Activated CD8-positive, alpha-beta T cell treated with anti-CD3 and anti-CD28 coated beads, Interleukin-2, amount 10 ng/mL, durations not matched to agents 7 days and 5 days (primary cell): Measurements from ENCODE around the gene DHRS11. TPM values are rescaled to one million over a fixed set of nuclear protein-coding genes. Genes with fewer than 3 reads are reported as not detected.

Source experiments
- ATAC-seq: fragments of 150-1000 bp; cut with Tn5 transposase; one replicate; pipeline ENCODE4 v1.10.0; 2021; ENCODE audit warnings: moderate library complexity
- CTCF ChIA-PET: fragments of 350-600 bp; sonication (Branson Sonifier 250); formaldehyde crosslinking; loops from one replicate; lab custom pipeline; 2021; ENCODE audit warnings: antibody characterized with exemption; lab: Charles Lee
- POLR2A ChIA-PET: fragments of 350-600 bp; sonication (Branson Sonifier 250); formaldehyde crosslinking; loops from one replicate; lab custom pipeline; 2021; ENCODE audit warnings: antibody characterized with exemption; lab: Charles Lee
- DNase-seq: peaks from one replicate; pipeline ENCODE4 v3.0.0-alpha.2; 2020
- H3K27ac Mint-ChIP-seq: one replicate; pipeline ENCODE4 v1.8.0; 2021; ENCODE audit warnings: mild to moderate bottlenecking, mixed read lengths
- H3K27me3 Mint-ChIP-seq: one replicate; pipeline ENCODE4 v1.8.0; 2021; ENCODE audit warnings: low read depth, mixed read lengths
- H3K36me3 Mint-ChIP-seq: one replicate; pipeline ENCODE4 v1.8.0; 2021; ENCODE audit warnings: low read depth, mixed read lengths
- H3K4me1 Mint-ChIP-seq: one replicate; pipeline ENCODE4 v1.8.0; 2021; ENCODE audit warnings: low read depth, mixed read lengths
- H3K4me3 Mint-ChIP-seq: one replicate; pipeline ENCODE4 v1.8.0; 2021; ENCODE audit warnings: mild to moderate bottlenecking, mixed read lengths
- H3K9me3 Mint-ChIP-seq: one replicate; pipeline ENCODE4 v1.8.0; 2022; ENCODE audit warnings: mixed read lengths; ENCODE audit not compliant: insufficient read depth
- total RNA-seq, 2 experiments: library from RNA; stranded (reverse); gene quantifications; one replicate each; pipeline ENCODE4 v1.2.3, GENCODE V29; 2021

Gene DHRS11
- total RNA-seq, 2 experiments from 2014 or later, result 4.7 to 5.0 TPM

DNA sequence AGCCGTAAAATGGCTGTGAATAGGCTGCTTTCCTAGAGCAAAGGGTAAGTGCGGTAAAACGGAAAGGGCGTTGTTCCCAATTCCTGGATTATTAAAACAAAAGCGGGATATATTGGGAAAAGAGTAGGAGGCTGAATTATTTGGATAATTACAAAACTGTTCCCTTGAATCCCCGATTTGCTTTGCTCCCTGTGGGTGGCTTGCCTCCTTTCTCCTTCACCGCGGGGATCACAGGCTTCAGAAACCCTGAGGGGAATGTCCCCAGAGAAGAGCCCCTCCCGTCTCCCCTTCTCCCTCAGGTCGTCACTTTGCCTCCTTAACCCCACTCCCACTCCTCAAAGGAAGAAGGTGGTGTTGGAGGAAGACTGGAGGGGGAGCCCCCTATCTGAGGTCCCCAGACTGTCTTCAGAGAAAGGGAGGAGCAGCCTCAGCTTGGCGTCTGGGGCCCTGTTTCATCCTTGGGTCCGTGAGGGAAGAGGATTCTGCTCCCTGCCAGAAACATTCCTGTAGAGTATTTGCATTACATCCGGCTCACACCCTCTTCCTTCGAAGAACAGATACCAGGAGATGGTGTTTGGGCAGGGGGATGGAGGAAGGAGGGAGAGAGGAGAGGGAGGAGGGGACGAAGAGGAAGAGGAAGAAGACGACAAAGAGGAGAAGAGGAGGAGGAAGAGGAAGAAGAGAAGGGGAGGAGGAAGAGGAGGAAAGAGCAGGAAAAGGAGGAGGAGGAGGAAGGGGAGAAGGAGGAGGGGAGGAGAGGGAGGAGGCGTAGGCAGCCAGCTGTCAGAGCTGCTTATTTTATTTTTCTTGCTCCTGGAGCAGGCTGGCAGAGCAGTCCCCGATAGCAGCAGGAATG lies 41.5 kb downstream of the DHRS11 start:
- no peak for DNase-seq

DNA sequence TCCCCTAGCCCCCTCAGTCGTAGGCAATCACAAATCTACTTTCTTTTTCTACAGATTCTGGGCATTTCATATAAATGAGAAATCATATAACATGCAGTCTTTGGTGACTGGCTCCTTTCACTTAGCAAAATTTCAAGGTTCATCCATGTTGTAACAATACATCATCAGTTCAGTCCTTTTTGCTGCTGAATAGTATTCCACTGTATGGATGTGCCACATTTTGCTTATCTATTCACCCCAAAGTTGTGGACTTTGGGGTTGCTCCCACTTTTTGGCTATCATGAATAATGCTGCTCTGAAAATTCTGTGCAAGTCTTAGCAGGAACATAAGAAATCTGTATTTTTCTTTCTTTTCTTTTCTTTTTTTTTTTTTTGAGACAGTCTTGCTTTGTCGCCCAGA lies 48.7 kb downstream of the DHRS11 start:
- H3K9me3 Mint-ChIP-seq, result no peaks in the 10 kb centered on the region
- H3K4me3 Mint-ChIP-seq, result no peak overlapping the region
- H3K27me3 Mint-ChIP-seq, result peaks cover 66% of the 10 kb centered on the region
- no peaks in the 10 kb centered on the region for H3K36me3 Mint-ChIP-seq
- ChIA-PET CTCF (interaction anchor here (1.2 kb wide), 1 partner anchor 11 kb away, joined by 4 read pairs; no protein-coding TSS in a partner anchor), POLR2A (no interaction called here)
- DNase-seq, result no peak
- H3K27ac Mint-ChIP-seq, result no peak overlapping the region
- peaks cover 19% of the 10 kb centered on the region for H3K4me1 Mint-ChIP-seq
- no peak for ATAC-seq

More for the DNA sequence above, 41.5 kb downstream of the DHRS11 start:
- ATAC-seq, result no peak
- Mint-ChIP-seq H3K36me3 (no peaks in the 10 kb centered on the region), H3K4me3 (no peak overlapping the region), H3K4me1 (peaks cover 3% of the 10 kb centered on the region), H3K27me3 (peaks cover 25% of the 10 kb centered on the region), H3K9me3 (no peaks in the 10 kb centered on the region), H3K27ac (no peak overlapping the region)
- ChIA-PET CTCF (interaction anchor here (2.1 kb wide), 1 partner anchor 73 kb away, joined by 8 read pairs; no protein-coding TSS in a partner anchor), POLR2A (no interaction called here)

DNA sequence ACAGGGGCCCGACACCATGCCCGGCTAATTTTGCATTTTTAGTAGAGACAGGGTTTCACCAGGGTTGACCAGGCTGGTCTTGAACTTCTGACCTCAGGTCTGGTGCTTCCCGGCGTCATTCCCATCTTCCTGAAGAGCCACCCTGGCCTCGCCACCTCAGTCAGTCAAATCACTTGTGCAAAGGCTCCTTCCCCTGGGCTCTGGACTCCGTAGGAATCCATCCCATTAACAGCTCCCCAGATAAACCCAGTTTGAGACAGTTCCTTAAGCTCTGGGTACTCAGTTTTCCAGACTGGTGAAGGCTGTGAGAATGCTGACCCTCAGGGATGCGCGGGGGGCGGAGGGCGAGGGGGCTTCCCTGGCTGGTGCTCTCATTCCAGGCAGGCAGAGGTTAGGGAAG lies 49.2 kb downstream of the DHRS11 start:
- Mint-ChIP-seq H3K4me1 (peaks cover 19% of the 10 kb centered on the region), H3K27ac (no peak overlapping the region), H3K36me3 (no peaks in the 10 kb centered on the region), H3K9me3 (no peaks in the 10 kb centered on the region), H3K27me3 (peaks cover 66% of the 10 kb centered on the region), H3K4me3 (no peak overlapping the region)
- CTCF ChIA-PET, result no interaction called here
- ATAC-seq (no peak), DNase-seq (no peak)
- POLR2A ChIA-PET, result no interaction called here

DNA sequence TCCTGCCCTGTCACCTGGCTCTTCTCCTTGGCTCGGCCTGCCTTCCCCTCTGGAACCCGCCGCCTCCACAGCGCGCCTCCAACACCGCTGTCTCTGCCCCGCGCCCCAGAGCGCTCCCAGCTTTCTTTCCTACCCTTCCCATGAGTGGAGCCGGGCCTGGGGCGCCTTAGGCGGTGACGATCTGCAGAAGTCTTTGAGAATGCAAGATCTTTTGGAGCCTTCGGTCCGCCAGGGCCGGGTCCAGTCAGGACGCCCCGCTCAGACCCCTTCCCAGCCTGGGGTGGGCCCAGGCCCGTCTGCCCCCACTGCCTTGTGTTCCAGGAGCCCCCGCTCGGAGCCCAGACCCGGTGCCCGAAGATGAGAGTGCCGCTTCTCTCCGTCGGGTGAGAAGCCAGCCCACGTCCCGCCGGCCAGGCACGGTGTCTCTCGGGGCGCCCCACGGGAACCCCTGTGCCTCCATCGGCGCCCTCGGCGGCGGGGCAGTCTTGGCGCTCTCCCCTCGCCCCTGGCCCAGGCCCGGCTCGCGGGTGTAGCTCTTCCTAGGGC lies 49.7 kb downstream of the DHRS11 start:
- Mint-ChIP-seq H3K36me3 (no peaks in the 10 kb centered on the region), H3K9me3 (no peaks in the 10 kb centered on the region), H3K27ac (no peak overlapping the region), H3K27me3 (peaks cover 62% of the 10 kb centered on the region), H3K4me3 (no peak overlapping the region), H3K4me1 (peaks cover 19% of the 10 kb centered on the region)
- ChIA-PET CTCF (no interaction called here), POLR2A (no interaction called here)
- ATAC-seq, result peak; percentile 23
- DNase-seq, result no peak

- CTCF ChIA-PET, result interaction anchor here (1.2 to 1.7 kb wide), 3 partner anchors 13 to 21 kb away, joined by 3 to 6 read pairs (median 3); no protein-coding TSS in a partner anchor
- Mint-ChIP-seq H3K36me3 (no peaks in the 10 kb centered on the region), H3K27ac (peak overlapping the region; percentile 56), H3K9me3 (no peaks in the 10 kb centered on the region), H3K4me3 (peak overlapping the region; percentile 68), H3K4me1 (peaks cover 16% of the 10 kb centered on the region), H3K27me3 (peaks cover 62% of the 10 kb centered on the region)
- peak; percentile 36 for ATAC-seq
- DNase-seq, result no peak
- POLR2A ChIA-PET, result no interaction called here
Observed at GRCh38 chr17:36641877-36642845, 50.5 kb downstream of the DHRS11 start.

GRCh38 chr17:36643086-36643685 lies 51.5 kb downstream of the DHRS11 start:
- peaks cover 59% of the 10 kb centered on the region for H3K27me3 Mint-ChIP-seq
- no peak for DNase-seq
- H3K4me1 Mint-ChIP-seq, result peaks cover 16% of the 10 kb centered on the region
- ATAC-seq, result no peak
- ChIA-PET POLR2A (no interaction called here), CTCF (interaction anchor here (1.2 to 1.7 kb wide), 3 partner anchors 14 to 22 kb away, joined by 3 to 6 read pairs (median 3); no protein-coding TSS in a partner anchor)
- H3K4me3 Mint-ChIP-seq, result no peak overlapping the region
- H3K9me3 Mint-ChIP-seq, result no peaks in the 10 kb centered on the region
- H3K36me3 Mint-ChIP-seq, result no peaks in the 10 kb centered on the region
- H3K27ac Mint-ChIP-seq, result no peak overlapping the region

DNA sequence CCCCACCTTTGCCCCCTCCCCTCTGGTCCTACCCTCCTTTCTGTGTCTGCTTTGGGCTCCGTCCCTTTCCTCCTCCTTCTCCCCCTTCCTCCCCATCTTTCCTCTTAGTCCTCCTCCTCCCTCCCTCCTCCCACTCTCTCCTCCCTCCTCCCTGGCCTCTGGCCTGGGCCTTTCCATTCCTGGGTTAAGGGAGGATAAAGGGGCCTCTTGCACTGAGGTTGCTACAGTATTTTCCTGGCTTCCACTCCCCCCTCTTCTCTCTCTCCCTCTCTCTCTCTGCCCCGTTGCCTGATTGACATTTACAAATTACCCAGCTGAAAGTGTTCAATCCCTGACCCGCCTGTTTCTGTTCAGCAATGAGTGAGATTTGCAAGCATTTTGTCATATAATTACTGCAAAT lies 53.7 kb downstream of the DHRS11 start:
- Mint-ChIP-seq H3K27me3 (peaks cover 49% of the 10 kb centered on the region), H3K27ac (no peak overlapping the region), H3K4me1 (peaks cover 19% of the 10 kb centered on the region), H3K9me3 (no peaks in the 10 kb centered on the region), H3K36me3 (no peaks in the 10 kb centered on the region), H3K4me3 (no peak overlapping the region)
- no peak for DNase-seq
- ChIA-PET POLR2A (no interaction called here), CTCF (interaction anchor here (1.3 kb wide), 1 partner anchor 20 kb away, joined by 3 read pairs; no protein-coding TSS in a partner anchor)
- no peak for ATAC-seq

DNA sequence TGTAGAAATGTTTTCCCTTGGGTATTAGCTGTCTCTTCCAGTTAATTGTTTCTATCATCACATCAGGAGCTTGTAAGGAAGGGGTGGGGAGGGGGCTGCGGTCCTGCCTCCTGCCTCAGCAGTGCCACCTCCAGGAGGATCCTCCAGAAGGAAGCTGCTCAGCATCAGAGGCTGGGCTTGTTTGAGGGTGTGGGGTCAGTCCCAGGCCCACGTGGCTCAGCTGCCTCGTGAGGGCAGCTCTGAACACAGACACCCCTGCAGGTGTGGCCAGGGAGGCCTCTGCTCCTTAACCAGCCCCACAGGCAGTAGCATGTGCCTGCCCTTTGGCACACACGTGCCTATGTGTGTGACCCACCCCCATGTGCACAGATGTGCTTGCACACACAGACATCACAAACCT lies 56.0 kb downstream of the DHRS11 start:
- H3K4me1 Mint-ChIP-seq, result peaks cover 12% of the 10 kb centered on the region
- H3K27ac Mint-ChIP-seq, result no peak overlapping the region
- ATAC-seq (no peak), DNase-seq (no peak)
- ChIA-PET POLR2A (interaction anchor here (0.9 kb wide), 1 partner anchor 8 kb away, joined by 4 read pairs; no protein-coding TSS in a partner anchor), CTCF (no interaction called here)
- peaks cover 37% of the 10 kb centered on the region for H3K27me3 Mint-ChIP-seq
- H3K36me3 Mint-ChIP-seq, result no peaks in the 10 kb centered on the region
- H3K4me3 Mint-ChIP-seq, result no peak overlapping the region
- no peaks in the 10 kb centered on the region for H3K9me3 Mint-ChIP-seq

DNA sequence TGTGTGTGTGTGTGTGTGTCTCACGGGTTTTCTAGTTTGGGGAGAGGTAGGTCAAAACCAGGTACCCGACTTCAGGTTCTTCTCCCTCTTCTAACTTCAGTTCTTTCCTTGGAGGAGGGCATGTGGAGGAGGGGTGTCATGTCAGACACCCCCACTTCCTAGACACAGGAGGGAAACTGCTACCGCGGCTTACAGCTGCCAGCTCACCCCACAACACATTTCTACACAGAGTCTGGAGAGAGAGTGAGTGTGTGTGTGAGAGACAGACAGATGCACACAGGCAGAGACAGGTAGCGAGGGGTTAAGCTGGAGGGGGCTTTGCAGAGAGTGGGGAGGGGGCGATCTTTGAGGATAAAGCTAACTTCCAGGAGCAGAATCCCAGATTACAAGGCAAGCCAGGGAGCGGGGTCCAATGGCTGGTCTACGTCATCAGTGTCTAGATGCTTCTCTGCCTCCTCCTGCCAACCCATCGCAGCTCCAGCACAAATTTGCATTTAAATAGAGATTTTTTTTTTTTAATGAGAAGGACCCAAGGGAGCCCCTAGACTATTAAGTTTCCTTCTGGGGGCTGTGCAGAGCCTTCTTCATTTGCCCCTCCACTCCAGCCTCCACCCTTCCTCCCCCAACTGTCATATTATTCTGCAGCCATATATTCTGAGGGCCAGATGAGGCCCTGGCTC lies 58.6 kb downstream of the DHRS11 start:
- H3K27me3 Mint-ChIP-seq, result peaks cover 28% of the 10 kb centered on the region
- H3K9me3 Mint-ChIP-seq, result no peaks in the 10 kb centered on the region
- no peaks in the 10 kb centered on the region for H3K36me3 Mint-ChIP-seq
- ChIA-PET POLR2A (no interaction called here), CTCF (no interaction called here)
- DNase-seq, result no peak
- H3K4me3 Mint-ChIP-seq, result no peak overlapping the region
- no peak overlapping the region for H3K27ac Mint-ChIP-seq
- H3K4me1 Mint-ChIP-seq, result peaks cover 3% of the 10 kb centered on the region
- ATAC-seq, result no peak
